A673 (cell line): ENCODE results near the gene MCM5.

Experiments
- EZH2 ChIP-seq: fragments of 200-600 bp; sonication (generic); IDR thresholded peaks from 2 replicates; pipeline ENCODE4 v1.6.1; 2017; ENCODE audit warnings: borderline replicate concordance, low read depth, mild to moderate bottlenecking, mixed read lengths, antibody characterized with exemption, low read length; ENCODE audit not compliant: poor library complexity, severe bottlenecking
- TF ChIP-seq, protein P1 (sequence below): fragments of 300-800, 200-600 bp; sonication (generic); conservative IDR thresholded peaks from 2 replicates; pipeline ENCODE4 v1.5.1; 2017; ENCODE audit warnings: low read depth, mild to moderate bottlenecking, antibody characterized with exemption, low read length, moderate library complexity, mixed read lengths

DNA sequence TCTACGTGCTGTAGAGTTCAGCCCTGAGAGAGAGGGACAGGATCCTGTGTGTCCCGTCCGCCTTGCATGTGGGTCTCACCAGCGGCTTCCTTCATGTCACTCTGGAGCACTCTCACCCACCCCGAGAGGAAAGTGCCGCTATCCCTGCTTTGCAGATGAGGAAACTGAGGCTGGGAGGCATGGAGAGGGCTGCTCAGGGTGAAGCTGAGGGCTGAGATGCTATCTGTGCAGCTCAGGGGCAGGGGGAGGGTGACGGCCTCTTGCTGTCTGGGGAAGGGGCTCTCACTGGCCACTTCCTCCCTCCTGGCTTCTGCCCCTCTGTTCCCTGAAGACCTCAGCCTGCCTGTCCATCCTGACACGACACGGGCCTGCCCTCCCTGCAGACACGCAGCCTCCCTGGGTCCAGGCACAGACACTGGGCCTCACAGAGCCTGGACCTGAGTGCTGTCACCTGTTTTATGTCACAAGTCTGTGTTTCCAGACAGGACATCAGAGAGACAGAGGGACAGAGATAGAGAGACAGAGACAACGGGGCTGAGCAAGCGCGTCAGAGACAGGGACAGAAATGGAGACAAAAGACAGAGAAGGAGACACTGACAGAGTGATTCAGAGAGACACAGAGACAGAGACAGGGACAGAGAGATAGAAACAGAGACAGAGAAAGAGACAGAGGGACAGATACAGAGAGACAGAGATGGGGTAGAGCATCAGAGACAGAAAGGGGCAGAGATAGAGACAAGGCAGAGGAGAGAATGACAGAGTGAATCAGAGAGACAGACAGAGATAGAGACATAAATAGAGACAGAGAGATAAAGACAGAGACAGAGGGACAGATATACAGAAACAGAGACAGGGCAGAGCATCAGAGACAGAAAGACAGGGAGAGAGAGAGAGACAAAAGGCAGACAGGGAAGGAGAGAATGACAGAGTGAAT, 53.1 kb downstream of the MCM5 start:
- TF ChIP-seq, protein P1, sequence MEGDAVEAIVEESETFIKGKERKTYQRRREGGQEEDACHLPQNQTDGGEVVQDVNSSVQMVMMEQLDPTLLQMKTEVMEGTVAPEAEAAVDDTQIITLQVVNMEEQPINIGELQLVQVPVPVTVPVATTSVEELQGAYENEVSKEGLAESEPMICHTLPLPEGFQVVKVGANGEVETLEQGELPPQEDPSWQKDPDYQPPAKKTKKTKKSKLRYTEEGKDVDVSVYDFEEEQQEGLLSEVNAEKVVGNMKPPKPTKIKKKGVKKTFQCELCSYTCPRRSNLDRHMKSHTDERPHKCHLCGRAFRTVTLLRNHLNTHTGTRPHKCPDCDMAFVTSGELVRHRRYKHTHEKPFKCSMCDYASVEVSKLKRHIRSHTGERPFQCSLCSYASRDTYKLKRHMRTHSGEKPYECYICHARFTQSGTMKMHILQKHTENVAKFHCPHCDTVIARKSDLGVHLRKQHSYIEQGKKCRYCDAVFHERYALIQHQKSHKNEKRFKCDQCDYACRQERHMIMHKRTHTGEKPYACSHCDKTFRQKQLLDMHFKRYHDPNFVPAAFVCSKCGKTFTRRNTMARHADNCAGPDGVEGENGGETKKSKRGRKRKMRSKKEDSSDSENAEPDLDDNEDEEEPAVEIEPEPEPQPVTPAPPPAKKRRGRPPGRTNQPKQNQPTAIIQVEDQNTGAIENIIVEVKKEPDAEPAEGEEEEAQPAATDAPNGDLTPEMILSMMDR = no peak
- TF ChIP-seq EZH2 = no peak
